Sigmoid colon (tissue), 4 donors: Measurements from ENCODE around the gene SHISA6.

ENCODE experiments used
- POLR2AphosphoS5 ChIP-seq, 4 donors: sonication (generic); formaldehyde crosslinking; IDR thresholded peaks; one replicate each; pipeline ENCODE4 v1.6.1; 2017; ENCODE audit warnings: antibody characterized with exemption in 4 of 4
- TF ChIP-seq, protein P1 (sequence below), 4 experiments: fragments of 450-650 bp in 3 of 4; fragments of 200-600 bp in 1 of 4; IDR thresholded peaks; one replicate each; pipeline ENCODE4 v1.5.1; 2016 to 2019; ENCODE audit warnings: antibody characterized with exemption in 4 of 4, mild to moderate bottlenecking in 3 of 4, moderate library complexity in 2 of 4

DNA sequence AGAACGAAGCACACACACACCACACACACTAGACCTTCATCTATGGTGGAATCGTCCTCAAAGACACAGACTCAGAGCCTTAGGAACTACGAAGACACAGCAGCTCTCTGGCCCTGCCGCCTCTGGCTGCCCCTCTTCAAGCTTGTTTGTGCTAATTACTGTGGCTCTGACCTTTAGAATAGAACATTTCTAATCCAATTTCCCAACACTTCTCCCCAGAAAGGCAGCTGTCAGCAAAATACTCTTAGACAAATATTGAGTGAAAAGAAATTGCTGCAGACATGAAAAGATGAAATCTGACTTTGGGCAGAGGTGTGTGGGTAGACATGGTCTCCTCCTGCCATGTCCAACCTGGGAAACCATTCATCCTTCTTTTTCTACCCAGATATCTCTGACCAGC lies 205.3 kb downstream of the SHISA6 start:
- TF ChIP-seq, protein P1, sequence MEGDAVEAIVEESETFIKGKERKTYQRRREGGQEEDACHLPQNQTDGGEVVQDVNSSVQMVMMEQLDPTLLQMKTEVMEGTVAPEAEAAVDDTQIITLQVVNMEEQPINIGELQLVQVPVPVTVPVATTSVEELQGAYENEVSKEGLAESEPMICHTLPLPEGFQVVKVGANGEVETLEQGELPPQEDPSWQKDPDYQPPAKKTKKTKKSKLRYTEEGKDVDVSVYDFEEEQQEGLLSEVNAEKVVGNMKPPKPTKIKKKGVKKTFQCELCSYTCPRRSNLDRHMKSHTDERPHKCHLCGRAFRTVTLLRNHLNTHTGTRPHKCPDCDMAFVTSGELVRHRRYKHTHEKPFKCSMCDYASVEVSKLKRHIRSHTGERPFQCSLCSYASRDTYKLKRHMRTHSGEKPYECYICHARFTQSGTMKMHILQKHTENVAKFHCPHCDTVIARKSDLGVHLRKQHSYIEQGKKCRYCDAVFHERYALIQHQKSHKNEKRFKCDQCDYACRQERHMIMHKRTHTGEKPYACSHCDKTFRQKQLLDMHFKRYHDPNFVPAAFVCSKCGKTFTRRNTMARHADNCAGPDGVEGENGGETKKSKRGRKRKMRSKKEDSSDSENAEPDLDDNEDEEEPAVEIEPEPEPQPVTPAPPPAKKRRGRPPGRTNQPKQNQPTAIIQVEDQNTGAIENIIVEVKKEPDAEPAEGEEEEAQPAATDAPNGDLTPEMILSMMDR (IDR thresholded peaks at IDR 0.05) = no peak
- TF ChIP-seq POLR2AphosphoS5 (IDR thresholded peaks at IDR 0.05) = no peak
